SU-DHL-6 (cell line): ENCODE results near the gene RYR2.

ENCODE experiments used
- EZH2phosphoT487 ChIP-seq: fragments of 200-600 bp; sonication (generic), shearing (Covaris generic); conservative IDR thresholded peaks from 2 replicates; pipeline ENCODE4 v1.6.1; 2018; ENCODE audit warnings: mild to moderate bottlenecking, antibody characterized with exemption, low read length, moderate library complexity, mixed read lengths
- TF ChIP-seq, protein P1 (sequence below): fragments of 200-600 bp; sonication (generic); IDR thresholded peaks from one replicate; pipeline ENCODE4 v1.5.1; 2017; ENCODE audit warnings: antibody characterized with exemption, mild to moderate bottlenecking, low read length, moderate library complexity; ENCODE audit not compliant: insufficient read depth, poor library complexity, severe bottlenecking

DNA sequence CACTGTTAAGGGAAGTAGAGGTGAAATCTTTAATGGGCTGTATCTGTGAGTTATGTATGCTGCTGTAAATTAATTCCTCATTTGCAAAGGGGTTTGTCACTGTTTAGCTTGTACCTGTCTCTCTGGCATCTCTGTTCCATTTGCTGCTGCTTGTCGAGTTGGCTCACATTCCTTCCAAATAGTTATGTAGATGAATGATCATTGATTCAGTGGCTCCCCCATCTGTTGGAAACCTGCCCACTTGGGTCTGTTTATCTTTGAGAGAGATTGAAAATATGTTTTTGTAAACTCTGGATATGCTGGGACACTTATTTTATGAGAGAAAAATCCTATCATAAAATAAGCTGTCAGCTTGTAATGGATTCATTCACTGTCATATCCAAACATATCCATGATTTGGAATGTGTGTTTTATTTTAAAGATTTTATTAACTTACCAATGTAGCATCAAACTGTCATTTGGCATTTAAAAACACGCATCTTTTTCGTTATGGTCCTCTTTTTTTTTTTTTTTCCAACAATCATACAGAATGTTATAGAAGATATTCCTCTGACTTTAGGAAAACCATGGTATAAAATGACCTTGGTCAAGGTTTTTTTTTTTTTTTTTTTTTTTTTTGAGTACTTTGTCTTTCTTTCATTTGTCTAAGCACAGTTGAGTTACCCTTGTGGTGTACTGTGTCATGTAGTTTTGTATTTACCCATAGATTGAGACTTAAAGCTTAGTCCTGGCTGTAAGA lies 3.5 kb downstream of the RYR2 start:
- TF ChIP-seq, protein P1, sequence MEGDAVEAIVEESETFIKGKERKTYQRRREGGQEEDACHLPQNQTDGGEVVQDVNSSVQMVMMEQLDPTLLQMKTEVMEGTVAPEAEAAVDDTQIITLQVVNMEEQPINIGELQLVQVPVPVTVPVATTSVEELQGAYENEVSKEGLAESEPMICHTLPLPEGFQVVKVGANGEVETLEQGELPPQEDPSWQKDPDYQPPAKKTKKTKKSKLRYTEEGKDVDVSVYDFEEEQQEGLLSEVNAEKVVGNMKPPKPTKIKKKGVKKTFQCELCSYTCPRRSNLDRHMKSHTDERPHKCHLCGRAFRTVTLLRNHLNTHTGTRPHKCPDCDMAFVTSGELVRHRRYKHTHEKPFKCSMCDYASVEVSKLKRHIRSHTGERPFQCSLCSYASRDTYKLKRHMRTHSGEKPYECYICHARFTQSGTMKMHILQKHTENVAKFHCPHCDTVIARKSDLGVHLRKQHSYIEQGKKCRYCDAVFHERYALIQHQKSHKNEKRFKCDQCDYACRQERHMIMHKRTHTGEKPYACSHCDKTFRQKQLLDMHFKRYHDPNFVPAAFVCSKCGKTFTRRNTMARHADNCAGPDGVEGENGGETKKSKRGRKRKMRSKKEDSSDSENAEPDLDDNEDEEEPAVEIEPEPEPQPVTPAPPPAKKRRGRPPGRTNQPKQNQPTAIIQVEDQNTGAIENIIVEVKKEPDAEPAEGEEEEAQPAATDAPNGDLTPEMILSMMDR: no peak
- no peak for TF ChIP-seq EZH2phosphoT487
